GM12874 (cell line): ENCODE measurements around the gene RSPRY1.

ENCODE experiments used
- CTCF ChIP-seq: IDR thresholded peaks from 2 replicates; pipeline ENCODE4 v1.5.1; 2011; ENCODE audit warnings: low read depth, mild to moderate bottlenecking, control low read depth, low read length, moderate library complexity; ENCODE audit not compliant: insufficient read depth

The RSPRY1 gene

DNA sequence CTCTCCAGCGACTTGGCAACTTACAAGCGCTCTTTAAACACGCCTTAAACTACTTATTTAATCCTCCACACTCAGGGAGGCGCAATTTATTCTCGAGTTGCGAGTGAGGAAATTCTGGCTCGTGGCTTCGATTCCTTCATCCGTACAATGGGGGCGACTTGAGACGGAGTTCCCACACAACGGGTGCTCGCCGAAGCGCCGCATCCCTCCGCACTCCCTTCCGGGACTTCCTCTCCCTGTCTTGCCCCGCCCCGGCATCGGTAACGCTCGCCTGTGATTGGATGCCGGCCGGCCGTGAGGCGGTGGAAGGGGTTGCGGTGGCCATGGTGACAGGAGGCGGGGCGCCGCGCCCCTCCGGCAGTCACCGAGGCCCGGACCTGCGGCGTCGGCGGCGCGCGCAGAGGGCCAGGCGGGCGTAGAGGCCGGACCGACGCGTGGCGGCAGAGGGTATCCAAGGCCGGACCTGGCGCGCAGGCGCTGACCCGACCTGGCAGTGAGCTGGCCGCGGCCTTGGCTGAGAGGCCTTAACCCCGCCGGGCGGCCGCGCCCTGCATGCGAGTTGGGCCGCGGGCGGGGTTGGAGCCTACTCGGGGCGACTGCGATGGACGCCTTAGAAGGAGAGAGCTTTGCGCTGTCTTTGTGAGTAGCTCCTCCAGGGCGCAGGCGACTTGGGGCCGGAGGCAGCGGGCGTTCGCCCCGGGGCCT is 58.8 kb downstream of the RSPRY1 start, which contains the start of gene ARL2BP:
ARL2BP (plus strand) TSS at position 493 of the 705 bp plus-strand sequence; CDS start at position 602, 109 bp downstream.
- TF ChIP-seq CTCF: no peak

GRCh38 chr16:57245472-57246113 is 59.5 kb downstream of the RSPRY1 start:
- no peak for TF ChIP-seq CTCF

- no peak for TF ChIP-seq CTCF
Measured at GRCh38 chr16:57251352-57251751, 65.2 kb downstream of the RSPRY1 start.

- no peak for TF ChIP-seq CTCF
Measured at GRCh38 chr16:57252148-57252721, 66.1 kb downstream of the RSPRY1 start.

DNA sequence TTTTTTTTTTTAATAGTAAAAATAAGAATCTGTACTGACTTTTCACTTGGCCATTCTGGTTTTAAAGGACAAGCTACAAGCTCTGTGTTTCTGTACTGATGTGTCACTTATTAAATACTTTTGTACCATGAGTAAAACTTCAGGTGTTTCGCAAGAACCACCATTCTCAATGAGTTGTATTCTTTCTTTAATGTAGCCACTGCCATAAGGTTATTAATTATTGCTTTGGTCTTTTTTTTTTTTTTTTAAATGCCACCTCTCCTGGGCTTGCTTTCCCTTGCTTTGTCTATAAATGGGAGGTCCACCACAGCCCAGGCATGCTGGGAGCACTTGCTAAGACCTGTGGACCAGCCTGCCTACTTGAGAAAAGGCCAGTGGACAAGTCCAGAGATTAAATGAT is 67.3 kb downstream of the RSPRY1 start:
- no peak for TF ChIP-seq CTCF

DNA sequence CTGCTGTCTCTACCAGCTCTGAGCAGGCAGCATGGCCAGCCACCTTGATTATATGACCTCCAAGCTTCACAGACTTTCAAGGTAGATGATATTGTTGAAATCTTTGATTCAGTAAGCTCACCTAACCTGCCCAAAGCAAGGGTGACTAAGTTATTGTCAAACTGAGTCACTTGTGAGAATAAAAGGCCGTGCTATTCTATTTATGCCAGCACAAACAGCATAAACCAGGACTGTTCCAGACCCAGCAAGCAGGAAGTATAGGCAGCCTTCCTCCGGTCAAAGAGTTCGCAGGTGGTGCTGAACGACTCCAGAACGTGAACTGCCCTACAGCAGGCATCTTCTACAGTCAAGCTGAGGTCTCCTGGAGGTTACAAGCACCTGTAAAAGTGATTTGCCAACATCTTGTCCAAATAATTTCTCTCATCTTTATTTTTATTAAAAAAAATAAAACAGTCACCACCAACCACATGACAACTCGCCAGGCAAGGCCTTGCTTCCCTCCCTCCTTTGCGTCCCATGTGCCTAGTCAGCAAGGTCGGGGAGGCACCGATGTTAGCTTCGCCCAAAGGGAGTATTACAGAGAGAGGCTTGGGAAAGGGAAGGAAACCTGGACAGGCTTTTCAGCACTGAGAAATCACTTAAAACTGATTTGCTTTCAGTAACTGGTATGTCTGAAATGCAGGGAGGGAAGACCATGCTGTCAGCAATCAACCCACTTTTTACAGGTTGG is 69.7 kb downstream of the RSPRY1 start:
- TF ChIP-seq CTCF: no peak
